ENCODE results near the gene SORT1.

SORT1 gene

DNA sequence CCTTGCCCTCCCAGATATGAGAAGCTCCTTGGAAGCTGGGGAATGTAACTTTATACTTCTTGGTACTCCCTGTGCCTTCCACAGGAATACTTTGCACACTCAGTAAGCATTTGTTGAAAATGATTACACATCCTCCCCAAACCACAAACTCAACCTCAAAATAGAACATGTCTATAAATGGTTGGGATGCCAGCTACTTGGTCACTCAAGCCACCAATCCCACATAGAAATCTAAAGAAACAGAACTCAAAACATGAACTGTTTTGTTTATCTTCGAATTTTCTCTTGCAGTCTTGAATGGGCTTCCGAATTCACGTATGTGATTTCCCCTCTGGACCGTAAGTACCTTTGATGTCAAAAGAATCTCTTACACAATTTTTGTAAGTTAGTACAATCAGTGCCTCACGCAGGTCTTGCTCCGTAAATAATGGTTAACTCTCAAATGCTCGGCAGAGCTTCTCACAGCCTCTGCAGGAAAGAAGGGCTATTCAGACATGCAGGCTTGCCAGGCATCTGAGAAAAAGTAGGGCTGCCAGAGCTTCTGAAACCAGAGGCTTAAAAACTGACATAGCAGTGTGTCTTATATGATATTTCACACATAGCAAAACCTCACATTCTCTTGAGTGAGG lies 26.9 kb downstream of the SORT1 start:
- TF ChIP-seq, protein P1, sequence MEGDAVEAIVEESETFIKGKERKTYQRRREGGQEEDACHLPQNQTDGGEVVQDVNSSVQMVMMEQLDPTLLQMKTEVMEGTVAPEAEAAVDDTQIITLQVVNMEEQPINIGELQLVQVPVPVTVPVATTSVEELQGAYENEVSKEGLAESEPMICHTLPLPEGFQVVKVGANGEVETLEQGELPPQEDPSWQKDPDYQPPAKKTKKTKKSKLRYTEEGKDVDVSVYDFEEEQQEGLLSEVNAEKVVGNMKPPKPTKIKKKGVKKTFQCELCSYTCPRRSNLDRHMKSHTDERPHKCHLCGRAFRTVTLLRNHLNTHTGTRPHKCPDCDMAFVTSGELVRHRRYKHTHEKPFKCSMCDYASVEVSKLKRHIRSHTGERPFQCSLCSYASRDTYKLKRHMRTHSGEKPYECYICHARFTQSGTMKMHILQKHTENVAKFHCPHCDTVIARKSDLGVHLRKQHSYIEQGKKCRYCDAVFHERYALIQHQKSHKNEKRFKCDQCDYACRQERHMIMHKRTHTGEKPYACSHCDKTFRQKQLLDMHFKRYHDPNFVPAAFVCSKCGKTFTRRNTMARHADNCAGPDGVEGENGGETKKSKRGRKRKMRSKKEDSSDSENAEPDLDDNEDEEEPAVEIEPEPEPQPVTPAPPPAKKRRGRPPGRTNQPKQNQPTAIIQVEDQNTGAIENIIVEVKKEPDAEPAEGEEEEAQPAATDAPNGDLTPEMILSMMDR (conservative IDR thresholded peaks at IDR 0.05; ENCODE audit: low read depth, low read length) = no peak
- H3K79me2 ChIP-seq (ENCODE audit: insufficient read depth, low read depth) = no peaks in the 10 kb centered on the region

DNA sequence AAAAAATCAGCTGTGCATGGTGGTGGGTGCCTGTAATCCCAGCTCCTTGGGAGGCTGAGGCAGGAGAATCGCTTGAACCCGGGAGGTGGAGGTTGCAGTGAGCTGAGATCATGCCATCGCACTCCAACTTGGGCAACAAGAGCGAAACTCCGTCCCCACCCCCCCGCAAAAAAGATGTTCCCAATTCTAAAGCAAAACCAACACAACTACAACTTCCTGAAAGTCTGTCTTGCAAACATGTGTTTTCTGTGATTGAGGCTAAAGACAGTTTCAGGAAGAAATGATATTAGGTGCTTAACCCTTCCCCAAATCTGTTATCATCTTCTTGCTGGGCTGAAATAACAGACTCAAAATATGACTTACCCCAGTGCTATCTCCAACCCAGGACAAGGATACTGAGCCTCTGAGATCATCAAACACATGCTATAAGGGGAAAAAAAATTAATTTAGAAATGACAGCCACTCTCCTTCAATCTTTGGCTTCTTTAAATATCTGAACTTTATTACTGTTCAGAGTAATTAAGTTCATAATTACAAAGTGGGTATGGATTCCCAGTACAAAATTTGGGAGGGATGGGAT lies 28.5 kb downstream of the SORT1 start:
- Histone ChIP-seq H3K4me3 (IDR thresholded peaks at IDR 0.05; ENCODE audit: insufficient read depth, low read depth, low read length) (no peak overlapping the region), H3K27ac (no peak overlapping the region), H2AFZ (ENCODE audit: low read depth) (no peak overlapping the region), H3K36me3 (ENCODE audit: insufficient read depth) (no peaks in the 10 kb centered on the region), H3K9ac (no peak overlapping the region), H3K79me2 (ENCODE audit: insufficient read depth, low read depth) (no peaks in the 10 kb centered on the region), H3K4me2 (peak overlapping the region; percentile 83), H3K27me3 (ENCODE audit: insufficient read depth, low read depth) (no peaks in the 10 kb centered on the region), H4K20me1 (ENCODE audit: insufficient read depth) (no peaks in the 10 kb centered on the region), H3K4me1 (ENCODE audit: low read depth, poor library complexity, severe bottlenecking) (peaks cover 46% of the 10 kb centered on the region)
- TF ChIP-seq, protein P1 (conservative IDR thresholded peaks at IDR 0.05; ENCODE audit: low read depth, low read length) = no peak

More for the DNA sequence above, 26.9 kb downstream of the SORT1 start:
- peak overlapping the region; percentile 99 for H3K4me3 ChIP-seq (IDR thresholded peaks at IDR 0.05; ENCODE audit: insufficient read depth, low read depth, low read length)
- H4K20me1 ChIP-seq (ENCODE audit: insufficient read depth) = no peaks in the 10 kb centered on the region
- no peaks in the 10 kb centered on the region for H3K36me3 ChIP-seq (ENCODE audit: insufficient read depth)
- peaks cover 60% of the 10 kb centered on the region for H3K4me1 ChIP-seq (ENCODE audit: low read depth, poor library complexity, severe bottlenecking)
- no peaks in the 10 kb centered on the region for H3K27me3 ChIP-seq (ENCODE audit: insufficient read depth, low read depth)
- H2AFZ ChIP-seq (ENCODE audit: low read depth) = peak overlapping the region; percentile 33
- peak overlapping the region; percentile 83 for H3K4me2 ChIP-seq
- peak overlapping the region; percentile 66 for H3K27ac ChIP-seq
- H3K9ac ChIP-seq = peak overlapping the region; percentile 28

DNA sequence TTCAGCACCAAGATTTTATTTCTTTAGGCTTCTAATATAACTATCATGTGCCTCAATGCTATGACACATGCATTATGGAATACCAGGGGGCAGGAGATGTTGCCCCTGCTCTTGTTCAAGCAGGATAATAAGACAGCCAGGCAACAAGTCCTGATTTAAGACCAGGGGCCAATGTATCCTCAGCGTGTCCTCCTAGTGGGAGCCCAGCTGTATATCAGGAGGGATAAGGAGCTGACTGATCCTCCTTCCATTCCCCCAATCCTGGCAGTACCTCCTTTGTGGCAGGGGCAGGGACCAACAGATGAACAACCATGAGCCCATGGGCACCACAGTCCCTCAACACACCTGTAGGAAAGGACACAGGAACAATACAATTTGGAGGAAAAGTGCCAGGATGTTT lies 29.3 kb downstream of the SORT1 start:
- TF ChIP-seq, protein P1 (conservative IDR thresholded peaks at IDR 0.05; ENCODE audit: low read depth, low read length) = no peak
- H3K36me3 ChIP-seq (ENCODE audit: insufficient read depth) = no peaks in the 10 kb centered on the region
- no peaks in the 10 kb centered on the region for H3K79me2 ChIP-seq (ENCODE audit: insufficient read depth, low read depth)
- H3K27me3 ChIP-seq (ENCODE audit: insufficient read depth, low read depth) = no peaks in the 10 kb centered on the region
- no peak overlapping the region; the same call in 1 of the 2 replicates for H3K4me2 ChIP-seq
- no peak overlapping the region for H3K27ac ChIP-seq
- no peak overlapping the region for H3K9ac ChIP-seq
- no peaks in the 10 kb centered on the region for H4K20me1 ChIP-seq (ENCODE audit: insufficient read depth)
- H2AFZ ChIP-seq (ENCODE audit: low read depth) = no peak overlapping the region
- no peak overlapping the region for H3K4me3 ChIP-seq (IDR thresholded peaks at IDR 0.05; ENCODE audit: insufficient read depth, low read depth, low read length)
- peaks cover 51% of the 10 kb centered on the region for H3K4me1 ChIP-seq (ENCODE audit: low read depth, poor library complexity, severe bottlenecking)

DNA sequence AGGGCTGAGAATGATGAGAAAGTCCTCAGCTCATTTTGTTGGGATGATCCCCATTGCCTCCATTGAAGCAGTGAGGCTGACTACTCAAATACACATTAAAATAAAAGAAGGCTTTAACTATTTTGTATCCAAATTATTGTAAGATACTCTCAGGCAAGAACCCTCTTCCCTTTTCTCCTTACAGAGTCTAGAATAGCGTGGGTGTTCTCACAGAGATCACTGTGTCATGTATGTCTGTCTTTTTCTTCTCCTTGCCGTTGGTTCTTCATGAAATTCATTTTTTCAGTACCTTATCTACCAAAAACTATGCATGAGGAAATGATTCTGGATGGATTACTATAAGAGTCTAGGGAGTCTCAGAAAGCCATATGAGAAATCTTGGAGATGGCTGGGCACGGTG lies 30.1 kb downstream of the SORT1 start:
- H3K27me3 ChIP-seq (ENCODE audit: insufficient read depth, low read depth) = no peaks in the 10 kb centered on the region
- H3K9ac ChIP-seq = no peak overlapping the region
- no peaks in the 10 kb centered on the region for H3K36me3 ChIP-seq (ENCODE audit: insufficient read depth)
- H3K4me2 ChIP-seq = no peak overlapping the region
- H2AFZ ChIP-seq (ENCODE audit: low read depth) = no peak overlapping the region
- H3K79me2 ChIP-seq (ENCODE audit: insufficient read depth, low read depth) = no peaks in the 10 kb centered on the region
- TF ChIP-seq, protein P1 (conservative IDR thresholded peaks at IDR 0.05; ENCODE audit: low read depth, low read length) = no peak
- no peak overlapping the region for H3K4me3 ChIP-seq (IDR thresholded peaks at IDR 0.05; ENCODE audit: insufficient read depth, low read depth, low read length)
- no peaks in the 10 kb centered on the region for H4K20me1 ChIP-seq (ENCODE audit: insufficient read depth)
- peaks cover 51% of the 10 kb centered on the region for H3K4me1 ChIP-seq (ENCODE audit: low read depth, poor library complexity, severe bottlenecking)
- H3K27ac ChIP-seq = no peak overlapping the region
